Upper lobe of right lung (tissue), 1 donor: ENCODE data around the gene SLC39A5. TPM values are rescaled to one million over a fixed set of nuclear protein-coding genes. Genes with fewer than 3 reads are reported as not detected.
"Not testable (repeated sequence)": the region's sequence is repeated elsewhere in the genome, so short reads cannot be mapped to it uniquely, and the experiment has no call there.

Experiments
- ATAC-seq: fragments of 200-7000 bp; cut with Tn5 transposase; one replicate; pipeline ENCODE4 v1.9.1; 2020; ENCODE audit warnings: mild to moderate bottlenecking, moderate library complexity
- DNase-seq: peaks from one replicate; pipeline ENCODE4 v3.0.0-alpha.2; 2020
- H3K27ac ChIP-seq: fragments of 200-600 bp; one replicate; pipeline ENCODE4 v1.8.0; 2022
- H3K27me3 ChIP-seq: fragments of 200-600 bp; one replicate; pipeline ENCODE4 v1.8.0; 2022; ENCODE audit warnings: mild to moderate bottlenecking
- H3K36me3 ChIP-seq: fragments of 200-600 bp; one replicate; pipeline ENCODE4 v1.8.0; 2022
- H3K4me1 ChIP-seq: fragments of 200-600 bp; one replicate; pipeline ENCODE4 v1.8.0; 2022
- H3K4me3 ChIP-seq: fragments of 200-600 bp; one replicate; pipeline ENCODE4 v1.8.0; 2022; ENCODE audit warnings: mild to moderate bottlenecking
- H3K9me3 ChIP-seq: fragments of 200-600 bp; one replicate; pipeline ENCODE4 v1.8.0; 2022
- CTCF ChIP-seq: fragments of 200-600 bp; IDR thresholded peaks from one replicate; pipeline ENCODE4 v1.8.0; 2022; ENCODE audit warnings: antibody characterized with exemption
- intact Hi-C: fragments of 100-400 bp; cut with DNase I; formaldehyde crosslinking; loops from one replicate; pipeline ENCODE4 v1.11.0; 2022
- total RNA-seq: library from RNA; stranded (reverse); fragmentation: NEBNext Ultra II Directional; extraction: Animal tissue kit (Norgen Biotek cat#: 25700); gene quantifications from one replicate; pipeline ENCODE4 v1.2.1, GENCODE V29; 2021
- donor health status: DM: no; HTN: yes; CAD: no; lungs with severe emphysema.

SLC39A5 gene
- total RNA-seq, 1 donor from 2014 or later = 0.87 TPM

DNA sequence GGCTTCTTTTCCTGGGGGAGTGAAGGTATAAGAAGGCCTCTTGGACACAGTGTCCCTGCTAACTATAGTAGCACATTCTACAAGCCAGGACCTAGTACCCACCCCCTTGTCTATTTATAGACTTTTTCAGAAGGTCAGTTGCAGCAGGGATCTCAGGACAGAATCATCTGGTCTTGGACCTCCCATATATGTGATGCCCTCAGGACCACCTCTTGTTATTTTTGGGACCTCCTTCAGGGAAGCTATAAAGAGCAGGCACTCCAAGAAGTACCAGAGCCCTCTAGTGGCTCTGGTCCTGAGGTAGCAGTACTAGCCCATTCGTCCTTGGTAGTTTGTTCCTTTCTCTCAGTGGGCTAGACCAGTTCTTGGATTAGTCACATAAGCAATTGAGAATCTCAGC lies 41.2 kb downstream of the SLC39A5 start:
- Histone ChIP-seq H3K4me3 (no peak overlapping the region), H3K4me1 (peaks cover 10% of the 10 kb centered on the region), H3K9me3 (no peaks in the 10 kb centered on the region), H3K36me3 (peaks cover 60% of the 10 kb centered on the region), H3K27me3 (no peaks in the 10 kb centered on the region), H3K27ac (no peak overlapping the region)
- intact Hi-C loops = no loop called here
- no peak for ATAC-seq
- TF ChIP-seq CTCF = no peak
- DNase-seq = no peak

GRCh38 chr12:56272468-56272867 lies 42.6 kb downstream of the SLC39A5 start:
- H3K9me3 ChIP-seq, H3K27me3 ChIP-seq, DNase-seq, H3K27ac ChIP-seq, H3K4me1 ChIP-seq, H3K4me3 ChIP-seq, ATAC-seq, intact Hi-C loops: not testable (repeated sequence)
- H3K36me3 ChIP-seq = peaks cover 73% of the 10 kb centered on the region

DNA sequence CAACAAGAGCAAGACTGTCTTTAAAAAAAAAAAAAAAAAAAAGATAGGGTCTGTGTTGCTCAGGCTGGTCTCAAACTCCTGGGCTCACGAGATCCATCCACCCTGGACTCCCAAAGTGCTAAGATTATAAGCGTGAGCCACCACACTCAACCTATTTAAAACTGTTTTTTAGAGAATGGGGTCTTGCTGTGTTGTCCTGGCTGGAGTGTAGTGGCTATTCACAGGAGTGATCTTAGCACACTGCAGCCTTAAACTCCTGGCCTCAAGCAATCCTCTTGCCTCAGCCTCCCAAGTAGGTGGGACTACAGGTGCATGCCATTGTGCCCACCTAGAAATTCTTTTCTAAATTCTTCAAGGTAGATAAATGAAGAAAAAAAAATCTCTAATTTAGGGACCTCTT lies 44.4 kb downstream of the SLC39A5 start:
- intact Hi-C loops = no loop called here
- no peak overlapping the region for H3K27ac ChIP-seq

DNA sequence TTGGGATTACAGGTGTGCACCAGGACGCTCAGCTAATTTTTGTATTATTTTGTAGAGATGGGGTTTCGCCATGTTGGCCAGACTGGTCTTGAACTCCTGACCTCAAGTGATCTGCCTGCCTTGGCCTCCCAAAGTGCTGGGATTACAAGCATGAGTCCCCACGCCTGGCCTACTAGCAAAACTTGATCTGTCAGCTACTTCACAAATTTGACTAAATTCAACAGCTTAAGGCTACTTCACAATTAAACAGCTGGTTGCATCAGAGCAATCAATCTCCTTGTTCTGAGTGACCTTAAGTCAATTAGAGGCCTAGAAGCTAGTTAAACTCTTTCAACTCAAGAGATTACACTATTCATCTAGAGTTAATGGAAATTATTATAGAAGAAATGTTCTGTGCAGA lies 49.1 kb downstream of the SLC39A5 start:
- ATAC-seq (no peak), DNase-seq (peak; percentile 8)
- no peak overlapping the region for H3K27ac ChIP-seq

More for the DNA sequence above, 44.4 kb downstream of the SLC39A5 start:
- no peak for TF ChIP-seq CTCF
- H3K4me3 ChIP-seq = no peak overlapping the region
- DNase-seq (no peak), ATAC-seq (no peak)
- H3K4me1 ChIP-seq = no peaks in the 10 kb centered on the region
- H3K27me3 ChIP-seq = no peaks in the 10 kb centered on the region
- peaks cover 91% of the 10 kb centered on the region for H3K36me3 ChIP-seq
- H3K9me3 ChIP-seq = no peaks in the 10 kb centered on the region

DNA sequence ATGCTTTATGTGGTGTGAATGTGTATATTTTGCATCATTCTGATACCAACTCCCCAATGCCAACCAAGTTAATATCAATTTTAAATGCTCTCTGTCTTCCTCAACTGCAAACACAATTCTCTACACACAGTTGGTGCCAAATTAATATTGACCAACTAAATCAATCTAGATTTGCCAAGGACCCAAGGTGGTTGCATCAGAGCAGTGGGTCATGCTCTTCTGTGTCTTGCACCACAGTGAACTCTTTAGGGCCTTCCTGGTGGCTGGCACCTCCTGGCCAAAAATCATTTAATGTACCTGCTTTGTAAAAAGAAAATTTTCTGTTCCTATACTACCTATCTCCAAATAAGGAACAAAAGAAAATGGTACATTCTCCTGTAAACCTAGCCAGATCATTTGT lies 51.0 kb downstream of the SLC39A5 start:
- DNase-seq (no peak), ATAC-seq (peak; percentile 31)
- TF ChIP-seq CTCF = no peak
- peaks cover 98% of the 10 kb centered on the region for H3K36me3 ChIP-seq
- no peaks in the 10 kb centered on the region for H3K9me3 ChIP-seq
- H3K4me3 ChIP-seq = no peak overlapping the region
- no peaks in the 10 kb centered on the region for H3K27me3 ChIP-seq
- intact Hi-C loops = no loop called here
- no peaks in the 10 kb centered on the region for H3K4me1 ChIP-seq
- no peak overlapping the region for H3K27ac ChIP-seq

More for the DNA sequence above, 49.1 kb downstream of the SLC39A5 start:
- Histone ChIP-seq H3K36me3 (peaks cover 99% of the 10 kb centered on the region), H3K9me3 (no peaks in the 10 kb centered on the region), H3K4me1 (no peaks in the 10 kb centered on the region), H3K4me3 (no peak overlapping the region), H3K27me3 (no peaks in the 10 kb centered on the region)
- TF ChIP-seq CTCF = no peak
- intact Hi-C loops = no loop called here

- Histone ChIP-seq H3K9me3 (no peaks in the 10 kb centered on the region), H3K4me1 (peaks cover 7% of the 10 kb centered on the region), H3K27me3 (no peaks in the 10 kb centered on the region), H3K4me3 (no peak overlapping the region), H3K36me3 (peaks cover 86% of the 10 kb centered on the region), H3K27ac (no peak overlapping the region)
- ATAC-seq (no peak), DNase-seq (peak; percentile 7)
- intact Hi-C loops = no loop called here
- no peak for TF ChIP-seq CTCF
Observed at GRCh38 chr12:56282030-56282429, 52.2 kb downstream of the SLC39A5 start.
